Activated CD4-positive, alpha-beta T cell treated with anti-CD3 and anti-CD28 coated beads, Interleukin-2, amount 10 ng/mL, durations not matched to agents 24 days and 14 days (primary cell): ENCODE results near the gene C1orf159. TPM values are rescaled to one million over a fixed set of nuclear protein-coding genes. Genes with fewer than 3 reads are reported as not detected.

ENCODE experiments used
- DNase-seq: peaks from one replicate; pipeline ENCODE4 v3.0.0; 2022
- H3K27ac Mint-ChIP-seq: one replicate; pipeline ENCODE4 v1.8.0; 2022; ENCODE audit warnings: mild to moderate bottlenecking, mixed read lengths
- H3K27me3 Mint-ChIP-seq: one replicate; pipeline ENCODE4 v1.8.0; 2022; ENCODE audit warnings: mixed read lengths
- H3K36me3 Mint-ChIP-seq: one replicate; pipeline ENCODE4 v1.8.0; 2022; ENCODE audit warnings: low read depth, mild to moderate bottlenecking, mixed read lengths
- H3K4me1 Mint-ChIP-seq: one replicate; pipeline ENCODE4 v1.8.0; 2021; ENCODE audit warnings: mixed read lengths
- H3K4me3 Mint-ChIP-seq: one replicate; pipeline ENCODE4 v1.8.0; 2022; ENCODE audit warnings: mild to moderate bottlenecking, moderate library complexity, mixed read lengths
- H3K9me3 Mint-ChIP-seq: one replicate; pipeline ENCODE4 v1.8.0; 2021; ENCODE audit warnings: mixed read lengths
- intact Hi-C: fragments of 100-400 bp; cut with micrococcal nuclease; formaldehyde crosslinking; loops from one replicate; pipeline ENCODE4 v1.15.1; 2023
- total RNA-seq: library from RNA; stranded (reverse); gene quantifications from 2 replicates; pipeline ENCODE4 v1.2.3, GENCODE V29; 2022

C1orf159 gene
- total RNA-seq, 1 donor from 2014 or later, result 28.0 TPM

GRCh38 chr1:1034439-1034781 is 81.5 kb downstream of the C1orf159 start:
- intact Hi-C loops, result loop anchor here (5.0 to 10.0 kb wide), 2 partner anchors 170 to 258 kb away; partner anchors contain the start of gene TNFRSF18
- H3K27ac Mint-ChIP-seq, result peak overlapping the region; percentile 53
- peaks cover 20% of the 10 kb centered on the region for H3K27me3 Mint-ChIP-seq
- H3K9me3 Mint-ChIP-seq, result no peaks in the 10 kb centered on the region
- H3K36me3 Mint-ChIP-seq, result no peaks in the 10 kb centered on the region
- DNase-seq, result peak; percentile 67
- peak overlapping the region; percentile 66 for H3K4me3 Mint-ChIP-seq
- peaks cover 14% of the 10 kb centered on the region for H3K4me1 Mint-ChIP-seq

- intact Hi-C loops, result loop anchor here (1.0 to 10.0 kb wide), 4 partner anchors 25 to 258 kb away; partner anchors contain the start of genes C1orf159 and TNFRSF18
- no peaks in the 10 kb centered on the region for H3K36me3 Mint-ChIP-seq
- peaks cover 17% of the 10 kb centered on the region for H3K27me3 Mint-ChIP-seq
- H3K9me3 Mint-ChIP-seq, result no peaks in the 10 kb centered on the region
- DNase-seq, result peak; percentile 73
- H3K4me3 Mint-ChIP-seq, result peak overlapping the region; percentile 66
- peaks cover 9% of the 10 kb centered on the region for H3K4me1 Mint-ChIP-seq
- H3K27ac Mint-ChIP-seq, result peak overlapping the region; percentile 53
Observed at GRCh38 chr1:1033731-1034438, 82.0 kb downstream of the C1orf159 start.

- Mint-ChIP-seq H3K9me3 (no peaks in the 10 kb centered on the region), H3K4me3 (peak overlapping the region; percentile 51), H3K36me3 (no peaks in the 10 kb centered on the region), H3K27ac (no peak overlapping the region), H3K27me3 (peaks cover 11% of the 10 kb centered on the region), H3K4me1 (peaks cover 5% of the 10 kb centered on the region)
- intact Hi-C loops, result loop anchor here (1.0 to 10.0 kb wide), 4 partner anchors 26 to 259 kb away; partner anchors contain the start of genes C1orf159 and TNFRSF18
- peak; percentile 97 for DNase-seq
Observed at GRCh38 chr1:1033009-1033587, 82.8 kb downstream of the C1orf159 start.

- H3K9me3 Mint-ChIP-seq, result no peaks in the 10 kb centered on the region
- H3K36me3 Mint-ChIP-seq, result no peaks in the 10 kb centered on the region
- peak; percentile 69 for DNase-seq
- peaks cover 5% of the 10 kb centered on the region for H3K4me1 Mint-ChIP-seq
- H3K4me3 Mint-ChIP-seq, result peak overlapping the region; percentile 70
- H3K27ac Mint-ChIP-seq, result peak overlapping the region; percentile 65
- H3K27me3 Mint-ChIP-seq, result peaks cover 9% of the 10 kb centered on the region
- intact Hi-C loops, result loop anchor here (5.0 to 10.0 kb wide), 2 partner anchors 172 to 260 kb away; partner anchors contain the start of gene TNFRSF18
Observed at GRCh38 chr1:1032424-1032823, 83.5 kb downstream of the C1orf159 start.

Other genes starting within 250 kb of the C1orf159 start
- gene SAMD11, start 192.2 kb downstream of the C1orf159 start, total RNA-seq, result not detected in 2 replicates
- gene NOC2L, start 156.8 kb downstream of the C1orf159 start, total RNA-seq, result 190 and 192 TPM in 2 replicates
- 46.4 and 48.1 TPM in 2 replicates for gene KLHL17, start 155.5 kb downstream of the C1orf159 start, total RNA-seq
- gene PLEKHN1, start 149.6 kb downstream of the C1orf159 start, total RNA-seq, result 1.8 and 2.8 TPM in 2 replicates
- gene PERM1, start 134.0 kb downstream of the C1orf159 start, total RNA-seq, result not detected in 2 replicates
- gene HES4, start 116.0 kb downstream of the C1orf159 start, total RNA-seq, result 2.8 and 5.0 TPM in 2 replicates
- 43.3 and 45.5 TPM in 2 replicates for gene ISG15, start 102.6 kb downstream of the C1orf159 start, total RNA-seq
- 29.6 and 35.8 TPM in 2 replicates for gene AGRN, start 96.0 kb downstream of the C1orf159 start, total RNA-seq
- not detected in 2 replicates for gene RNF223, start 41.8 kb downstream of the C1orf159 start, total RNA-seq
- not detected in 2 replicates for gene TTLL10, start 57.8 kb upstream of the C1orf159 start, total RNA-seq
- 250 and 254 TPM in 2 replicates for gene TNFRSF18, start 90.5 kb upstream of the C1orf159 start, total RNA-seq
- gene TNFRSF4, start 98.1 kb upstream of the C1orf159 start, total RNA-seq, result 692 and 702 TPM in 2 replicates
- gene SDF4, start 115.9 kb upstream of the C1orf159 start, total RNA-seq, result 175 and 194 TPM in 2 replicates
- gene B3GALT6, start 116.1 kb upstream of the C1orf159 start, total RNA-seq, result 42.5 and 43.2 TPM in 2 replicates
- gene C1QTNF12, start 130.6 kb upstream of the C1orf159 start, total RNA-seq, result 1.3 and 2.8 TPM in 2 replicates
- gene UBE2J2, start 157.8 kb upstream of the C1orf159 start, total RNA-seq, result 86.9 and 87.3 TPM in 2 replicates
- gene SCNN1D, start 164.3 kb upstream of the C1orf159 start, total RNA-seq, result 3.1 and 3.2 TPM in 2 replicates
- 54.1 and 55.7 TPM in 2 replicates for gene ACAP3, start 191.8 kb upstream of the C1orf159 start, total RNA-seq
- 33.4 and 35.2 TPM in 2 replicates for gene PUSL1, start 192.5 kb upstream of the C1orf159 start, total RNA-seq
- gene INTS11, start 208.6 kb upstream of the C1orf159 start, total RNA-seq, result 145 TPM in 2 replicates
- gene CPTP, start 208.7 kb upstream of the C1orf159 start, total RNA-seq, result 11.5 and 12.3 TPM in 2 replicates
- gene TAS1R3, start 215.2 kb upstream of the C1orf159 start, total RNA-seq, result 0.28 and 0.38 TPM in 2 replicates
- gene DVL1, start 233.3 kb upstream of the C1orf159 start, total RNA-seq, result 63.2 and 65.9 TPM in 2 replicates
- 0.24 and 0.75 TPM in 2 replicates for gene MXRA8, start 242.5 kb upstream of the C1orf159 start, total RNA-seq